ENCODE data around the gene KRT3. TPM values are rescaled to one million over a fixed set of nuclear protein-coding genes. Genes with fewer than 3 reads are reported as not detected.

KRT3 gene
- polyA plus RNA-seq, 3 donors = not detected

DNA sequence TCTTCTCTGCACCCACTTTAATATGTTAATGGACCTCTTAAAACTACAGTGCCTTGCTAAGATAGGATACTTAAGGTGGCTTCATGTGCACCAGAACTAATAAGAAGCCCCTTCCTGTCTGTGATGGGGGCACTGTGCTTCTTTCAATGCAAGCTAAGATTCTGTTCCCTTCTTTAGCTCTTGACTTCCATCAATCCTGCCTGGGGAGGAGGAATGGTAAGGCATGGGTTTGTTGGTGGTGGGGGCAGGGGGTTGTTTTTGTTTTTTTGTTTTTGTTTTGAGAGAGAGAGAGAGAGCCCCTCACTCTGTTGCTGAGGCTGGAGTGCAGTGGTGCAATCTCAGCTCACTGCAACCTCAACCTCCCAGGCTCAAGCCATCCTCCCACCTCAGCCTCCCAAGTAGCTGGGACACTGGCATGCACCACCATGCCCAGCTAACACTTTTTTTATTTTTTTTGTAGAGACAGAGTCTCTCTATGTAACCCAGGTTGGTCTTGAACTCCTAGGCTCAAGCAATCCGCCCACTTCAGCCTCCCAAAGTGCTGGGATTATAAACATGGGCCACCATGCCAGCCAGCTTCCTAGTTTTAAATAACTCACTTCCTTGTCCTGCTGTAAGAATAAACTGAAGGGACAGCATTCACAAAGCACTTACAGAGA is 4.5 kb upstream of the KRT3 start:
- TF ChIP-seq, protein P1, sequence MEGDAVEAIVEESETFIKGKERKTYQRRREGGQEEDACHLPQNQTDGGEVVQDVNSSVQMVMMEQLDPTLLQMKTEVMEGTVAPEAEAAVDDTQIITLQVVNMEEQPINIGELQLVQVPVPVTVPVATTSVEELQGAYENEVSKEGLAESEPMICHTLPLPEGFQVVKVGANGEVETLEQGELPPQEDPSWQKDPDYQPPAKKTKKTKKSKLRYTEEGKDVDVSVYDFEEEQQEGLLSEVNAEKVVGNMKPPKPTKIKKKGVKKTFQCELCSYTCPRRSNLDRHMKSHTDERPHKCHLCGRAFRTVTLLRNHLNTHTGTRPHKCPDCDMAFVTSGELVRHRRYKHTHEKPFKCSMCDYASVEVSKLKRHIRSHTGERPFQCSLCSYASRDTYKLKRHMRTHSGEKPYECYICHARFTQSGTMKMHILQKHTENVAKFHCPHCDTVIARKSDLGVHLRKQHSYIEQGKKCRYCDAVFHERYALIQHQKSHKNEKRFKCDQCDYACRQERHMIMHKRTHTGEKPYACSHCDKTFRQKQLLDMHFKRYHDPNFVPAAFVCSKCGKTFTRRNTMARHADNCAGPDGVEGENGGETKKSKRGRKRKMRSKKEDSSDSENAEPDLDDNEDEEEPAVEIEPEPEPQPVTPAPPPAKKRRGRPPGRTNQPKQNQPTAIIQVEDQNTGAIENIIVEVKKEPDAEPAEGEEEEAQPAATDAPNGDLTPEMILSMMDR (IDR thresholded peaks at IDR 0.05) = no peak
- H3K79me2 ChIP-seq (ENCODE audit: insufficient read depth, low read length) = no peaks in the 10 kb centered on the region
- 80% methylated on average over 1 of the region's 1 CpG for WGBS (ENCODE audit: insufficient coverage)
- Mint-ChIP-seq H3K4me3 (no peak overlapping the region), H3K36me3 (no peaks in the 10 kb centered on the region), H3K4me1 (no peaks in the 10 kb centered on the region), H3K27me3 (ENCODE audit: low read depth in 3 of 3) (peaks cover 5 to 9% (median 7%) of the 10 kb centered on the region in 3 donors), H3K9me3 (peaks cover 0 to 2% (median 0%) of the 10 kb centered on the region in 7 donors), H3K27ac (no peak overlapping the region)
- H3K9ac ChIP-seq (ENCODE audit: insufficient read depth, low read length, poor library complexity, severe bottlenecking) = no peak overlapping the region
- no peak overlapping the region for H3K27ac ChIP-seq (ENCODE audit: low read depth in 1 of 2, low read length in 2 of 2)
- H3K36me3 ChIP-seq (replicated peaks in 1 of 2; ENCODE audit: control insufficient read depth in 1 of 2, insufficient read depth in 2 of 2, low read length in 2 of 2) = no peaks in the 10 kb centered on the region
- no peaks in the 10 kb centered on the region for H3K27me3 ChIP-seq (ENCODE audit: control insufficient read depth in 2 of 2, insufficient read depth in 2 of 2, low read length in 2 of 2)
- no peaks in the 10 kb centered on the region for H3K4me1 ChIP-seq (ENCODE audit: control insufficient read depth in 1 of 2, insufficient read depth in 2 of 2, low read length in 2 of 2)
- H4K20me1 ChIP-seq (ENCODE audit: insufficient read depth, low read length) = no peaks in the 10 kb centered on the region
- DNase-seq = no peak
- H3K4me2 ChIP-seq (replicated peaks; ENCODE audit: extremely low read depth, low read length, poor library complexity, severe bottlenecking) = no peak overlapping the region
- H3K9me3 ChIP-seq (replicated peaks in 1 of 2; ENCODE audit: control insufficient read depth in 1 of 2, insufficient read depth in 1 of 2, low read length in 2 of 2) = no peaks in the 10 kb centered on the region
- H2AFZ ChIP-seq (ENCODE audit: insufficient read depth, low read depth, low read length, poor library complexity, severe bottlenecking) = no peak overlapping the region
- no peak overlapping the region for H3K4me3 ChIP-seq (replicated peaks in 1 of 3; ENCODE audit: low read depth in 2 of 3, low read length in 3 of 3)
- intact Hi-C loops (cut with micrococcal nuclease) = no loop called here

DNA sequence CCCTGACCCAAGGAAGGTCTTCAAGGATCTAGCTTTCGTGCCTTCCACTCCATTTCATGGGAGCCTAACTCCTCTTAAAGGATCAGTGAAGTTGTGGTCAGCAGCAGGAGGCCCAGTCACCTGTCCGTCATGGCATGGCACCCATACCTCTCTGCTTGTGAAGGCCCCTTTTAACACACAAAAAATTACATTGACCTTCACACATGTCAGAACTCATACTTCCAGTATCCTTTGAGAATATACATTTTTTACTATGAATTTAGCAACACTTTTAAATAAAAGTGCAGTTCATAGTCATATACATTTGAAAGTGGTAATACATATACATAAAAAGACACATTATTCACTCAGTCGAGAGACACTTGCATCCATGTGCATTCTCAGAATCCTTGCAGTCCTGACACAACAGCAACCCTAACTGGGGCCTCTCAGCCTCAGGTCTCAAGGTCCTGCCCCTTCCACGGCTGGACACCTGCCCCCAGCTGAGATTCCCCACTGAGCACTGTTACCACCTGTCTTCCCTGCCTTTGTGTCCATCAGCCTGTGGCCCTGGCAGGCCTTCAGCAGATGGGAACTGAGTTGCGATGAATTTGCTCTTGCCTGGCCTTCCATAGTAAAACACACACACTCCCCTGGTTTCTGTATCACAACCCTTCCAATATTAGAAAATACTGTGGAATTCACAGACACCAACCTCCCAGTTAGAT is 3.7 kb upstream of the KRT3 start:
- H3K79me2 ChIP-seq (ENCODE audit: insufficient read depth, low read length) = no peaks in the 10 kb centered on the region
- TF ChIP-seq, protein P1 (IDR thresholded peaks at IDR 0.05) = no peak
- no peak overlapping the region for H3K27ac Mint-ChIP-seq
- H3K4me3 Mint-ChIP-seq = no peak overlapping the region
- H3K36me3 ChIP-seq (replicated peaks in 1 of 2; ENCODE audit: control insufficient read depth in 1 of 2, insufficient read depth in 2 of 2, low read length in 2 of 2) = no peaks in the 10 kb centered on the region
- no peaks in the 10 kb centered on the region for H3K36me3 Mint-ChIP-seq
- H3K27me3 Mint-ChIP-seq (ENCODE audit: low read depth in 3 of 3) = peaks cover 5 to 9% (median 7%) of the 10 kb centered on the region in 3 donors
- H4K20me1 ChIP-seq (ENCODE audit: insufficient read depth, low read length) = no peaks in the 10 kb centered on the region
- peaks cover 0 to 2% (median 0%) of the 10 kb centered on the region in 7 donors for H3K9me3 Mint-ChIP-seq
- H3K4me1 Mint-ChIP-seq = no peaks in the 10 kb centered on the region
- no peak overlapping the region for H3K27ac ChIP-seq (ENCODE audit: low read depth in 1 of 2, low read length in 2 of 2)
- no peak overlapping the region for H3K4me2 ChIP-seq (replicated peaks; ENCODE audit: extremely low read depth, low read length, poor library complexity, severe bottlenecking)
- no peak overlapping the region for H3K4me3 ChIP-seq (replicated peaks in 1 of 3; ENCODE audit: low read depth in 2 of 3, low read length in 3 of 3)
- H3K9ac ChIP-seq (ENCODE audit: insufficient read depth, low read length, poor library complexity, severe bottlenecking) = no peak overlapping the region
- 78% methylated on average over 4 of the region's 5 CpGs for WGBS (ENCODE audit: insufficient coverage)
- H3K9me3 ChIP-seq (replicated peaks in 1 of 2; ENCODE audit: control insufficient read depth in 1 of 2, insufficient read depth in 1 of 2, low read length in 2 of 2) = no peaks in the 10 kb centered on the region
- no peaks in the 10 kb centered on the region for H3K4me1 ChIP-seq (ENCODE audit: control insufficient read depth in 1 of 2, insufficient read depth in 2 of 2, low read length in 2 of 2)
- no peaks in the 10 kb centered on the region for H3K27me3 ChIP-seq (ENCODE audit: control insufficient read depth in 2 of 2, insufficient read depth in 2 of 2, low read length in 2 of 2)
- no peak overlapping the region for H2AFZ ChIP-seq (ENCODE audit: insufficient read depth, low read depth, low read length, poor library complexity, severe bottlenecking)
- no peak for DNase-seq
- intact Hi-C loops (cut with micrococcal nuclease) = no loop called here
